ENCODE results near the gene PRR15L.

Gene PRR15L

GRCh38 chr17:47987240-47987835, 29.7 kb upstream of the PRR15L start:
- peak; percentile 95 for DNase-seq

- no peak for DNase-seq
Measured at GRCh38 chr17:47986520-47986919, 28.8 kb upstream of the PRR15L start.

GRCh38 chr17:47983492-47984223, 26.0 kb upstream of the PRR15L start:
- no peak for DNase-seq

GRCh38 chr17:47982645-47983390, 25.1 kb upstream of the PRR15L start:
- no peak for DNase-seq

GRCh38 chr17:47982091-47982617, 24.5 kb upstream of the PRR15L start:
- DNase-seq = no peak

- no peak for DNase-seq
Measured at GRCh38 chr17:47981462-47981861, 23.8 kb upstream of the PRR15L start.

GRCh38 chr17:47980541-47980940, 22.9 kb upstream of the PRR15L start:
- no peak for DNase-seq

- peak; percentile 84 for DNase-seq
Measured at GRCh38 chr17:47978324-47978723, 20.6 kb upstream of the PRR15L start.

- DNase-seq = no peak
Measured at GRCh38 chr17:47975823-47976205, 18.1 kb upstream of the PRR15L start.

GRCh38 chr17:47975189-47975822, 17.6 kb upstream of the PRR15L start:
- DNase-seq = no peak

GRCh38 chr17:47973541-47973940, 15.9 kb upstream of the PRR15L start:
- DNase-seq = no peak

GRCh38 chr17:47970725-47971499, 13.2 kb upstream of the PRR15L start, which contains the start of gene CDK5RAP3:
Gene CDK5RAP3, plus strand, starts transcription at chr17:47971113. Its CDS starts 34 bp downstream, at chr17:47971147.
- peak; percentile 100 for DNase-seq

GRCh38 chr17:47969930-47970724, 12.4 kb upstream of the PRR15L start:
- DNase-seq = no peak

- DNase-seq = no peak
Measured at GRCh38 chr17:47968836-47969235, 11.2 kb upstream of the PRR15L start.

- DNase-seq = no peak
Measured at GRCh38 chr17:47967607-47968252, 10.0 kb upstream of the PRR15L start.

GRCh38 chr17:47966079-47966519, 8.4 kb upstream of the PRR15L start:
- DNase-seq = no peak

- no peak for DNase-seq
Measured at GRCh38 chr17:47964856-47965255, 7.2 kb upstream of the PRR15L start.

GRCh38 chr17:47962901-47963300, 5.2 kb upstream of the PRR15L start:
- DNase-seq = no peak

- DNase-seq = no peak
Measured at GRCh38 chr17:47961406-47961805, 3.7 kb upstream of the PRR15L start.

GRCh38 chr17:47959825-47960655, 2.4 kb upstream of the PRR15L start:
- DNase-seq = peak; percentile 91

Measured in NCI-H510A treated with DMSO at 0.1 percent for 48 hours (cell line).